Mesendoderm (in vitro differentiated cells): ENCODE results near the gene ERFL.

Experiments
- DNase-seq: peaks from one replicate; pipeline ENCODE4 v3.0.0; 2013
- H2AK5ac ChIP-seq: 2 replicates; pipeline ENCODE4 v1.6.1; 2013; ENCODE audit warnings: low read length, inconsistent platforms
- H2BK120ac ChIP-seq: 2 replicates; pipeline ENCODE4 v1.6.1; 2013; ENCODE audit warnings: low read depth, mild to moderate bottlenecking, low read length, moderate library complexity, mixed read lengths
- H2BK15ac ChIP-seq: replicated peaks from 2 replicates; pipeline ENCODE4 v1.6.1; 2013; ENCODE audit warnings: low read depth, mild to moderate bottlenecking, moderate library complexity
- H2BK5ac ChIP-seq: 2 replicates; pipeline ENCODE4 v1.6.1; 2013; ENCODE audit warnings: low read length, inconsistent platforms
- H3K18ac ChIP-seq: 2 replicates; pipeline ENCODE4 v1.6.1; 2013; ENCODE audit warnings: mild to moderate bottlenecking, low read length, mixed read lengths
- H3K23ac ChIP-seq: one replicate; pipeline ENCODE4 v1.6.1; 2013; ENCODE audit warnings: low read length
- H3K27ac ChIP-seq: 2 replicates; pipeline ENCODE4 v1.5.1; 2013; ENCODE audit warnings: low read depth, mild to moderate bottlenecking, inconsistent platforms, low read length, moderate library complexity
- H3K27me3 ChIP-seq: 2 replicates; pipeline ENCODE4 v1.6.1; 2013; ENCODE audit warnings: low read length, control low read depth, mild to moderate bottlenecking, inconsistent platforms; ENCODE audit not compliant: insufficient read depth, poor library complexity
- H3K36me3 ChIP-seq: 2 replicates; pipeline ENCODE4 v1.6.1; 2013; ENCODE audit warnings: low read length, inconsistent platforms; ENCODE audit not compliant: control insufficient read depth, insufficient read depth
- H3K4ac ChIP-seq: one replicate; pipeline ENCODE4 v1.6.1; 2013; ENCODE audit warnings: low read depth, mild to moderate bottlenecking, low read length, moderate library complexity
- H3K4me1 ChIP-seq: 2 replicates; pipeline ENCODE4 v1.6.1; 2013; ENCODE audit warnings: low read depth, low read length, inconsistent platforms; ENCODE audit not compliant: control insufficient read depth
- H3K4me2 ChIP-seq: 2 replicates; pipeline ENCODE4 v1.6.1; 2013; ENCODE audit warnings: low read length
- H3K4me3 ChIP-seq: 2 replicates; pipeline ENCODE4 v1.5.1; 2013; ENCODE audit warnings: mild to moderate bottlenecking, low read length
- H3K56ac ChIP-seq: one replicate; pipeline ENCODE4 v1.6.1; 2013; ENCODE audit warnings: low read length
- H3K79me1 ChIP-seq: 2 replicates; pipeline ENCODE4 v1.6.1; 2013; ENCODE audit warnings: low read length, inconsistent platforms
- H3K79me2 ChIP-seq: 2 replicates; pipeline ENCODE4 v1.6.1; 2013; ENCODE audit warnings: mild to moderate bottlenecking, low read length; ENCODE audit not compliant: control insufficient read depth, insufficient read depth
- H3K9ac ChIP-seq: 2 replicates; pipeline ENCODE4 v1.6.1; 2013; ENCODE audit warnings: low read length, inconsistent platforms
- H4K5ac ChIP-seq: one replicate; pipeline ENCODE4 v1.6.1; 2013; ENCODE audit warnings: low read length
- H4K8ac ChIP-seq: one replicate; pipeline ENCODE4 v1.6.1; 2013; ENCODE audit warnings: low read depth, mild to moderate bottlenecking, control low read depth, low read length, moderate library complexity
- WGBS: extraction: QIAGEN DNeasy Blood & Tissue Kit; methylation state at CpG from one replicate; pipeline ENCODE4 v1.1.7; 2013; ENCODE audit warnings: low lambda C conversion rate, missing lambda C conversion rate; ENCODE audit not compliant: insufficient coverage; ENCODE audit errors: extremely low coverage; 5-methylcytosine and 5-hydroxymethylcytosine counted together

The ERFL gene

DNA sequence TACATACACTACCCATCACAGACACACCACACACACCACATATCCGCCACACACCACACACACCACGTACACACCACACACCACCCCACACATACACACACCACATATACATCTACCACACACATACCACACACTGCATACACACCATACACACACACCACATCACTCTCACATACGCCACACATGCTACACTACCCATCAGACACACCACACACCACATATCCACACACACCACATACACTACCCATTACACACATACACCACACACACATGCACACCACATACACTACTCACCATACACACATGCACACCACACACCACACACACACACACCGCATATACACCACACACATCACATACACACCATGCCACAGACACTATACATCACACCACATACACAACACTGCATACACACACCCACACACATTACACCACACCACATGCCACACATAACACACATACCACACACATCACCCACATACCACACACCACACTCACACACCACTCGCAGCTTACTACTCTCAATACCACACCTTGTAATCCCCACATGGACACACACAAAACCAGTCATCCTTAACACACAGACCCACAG is 9.5 kb downstream of the ERFL start:
- H3K23ac ChIP-seq = no peak overlapping the region
- 100% methylated on average over 4 of the region's 5 CpGs for WGBS

DNA sequence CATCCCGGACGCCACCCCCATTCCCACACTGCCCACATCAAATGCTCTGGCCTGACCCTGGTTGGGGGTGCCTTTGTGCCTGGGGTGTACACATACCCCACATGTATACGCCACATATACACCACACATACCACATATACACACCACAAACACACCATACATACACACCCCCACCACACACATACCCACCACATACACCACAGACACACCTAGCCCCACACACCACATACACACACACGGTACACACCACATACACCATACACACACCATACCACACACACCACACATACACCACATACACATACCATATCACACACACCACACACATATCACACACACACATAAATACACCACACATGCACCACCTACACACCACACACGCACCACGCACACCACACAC is 10.2 kb downstream of the ERFL start:
- H4K5ac ChIP-seq = no peak overlapping the region
- H2BK15ac ChIP-seq = no peak overlapping the region
- no peak overlapping the region for H2BK120ac ChIP-seq
- H3K79me1 ChIP-seq = no peaks in the 10 kb centered on the region
- H3K4me2 ChIP-seq = no peak overlapping the region
- no peak overlapping the region for H3K23ac ChIP-seq
- H4K8ac ChIP-seq = no peak overlapping the region
- no peak overlapping the region for H2AK5ac ChIP-seq
- H3K4ac ChIP-seq = no peak overlapping the region
- no peak for DNase-seq
- peaks cover 50% of the 10 kb centered on the region for H3K27me3 ChIP-seq
- H2BK5ac ChIP-seq = no peak overlapping the region
- no peak overlapping the region for H3K56ac ChIP-seq
- H3K27ac ChIP-seq = no peak overlapping the region
- H3K36me3 ChIP-seq = no peaks in the 10 kb centered on the region
- H3K18ac ChIP-seq = no peak overlapping the region
- H3K4me1 ChIP-seq = no peaks in the 10 kb centered on the region
- WGBS = 100% methylated on average over 3 of the region's 6 CpGs
- H3K9ac ChIP-seq = no peak overlapping the region
- no peak overlapping the region for H3K4me3 ChIP-seq
- H3K79me2 ChIP-seq = no peaks in the 10 kb centered on the region

More for the DNA sequence above, 9.5 kb downstream of the ERFL start:
- no peak for DNase-seq
- no peaks in the 10 kb centered on the region for H3K79me2 ChIP-seq
- no peak overlapping the region for H3K4me2 ChIP-seq
- no peaks in the 10 kb centered on the region for H3K79me1 ChIP-seq
- no peak overlapping the region for H3K27ac ChIP-seq
- no peaks in the 10 kb centered on the region for H3K36me3 ChIP-seq
- H3K4me3 ChIP-seq = no peak overlapping the region
- H3K4me1 ChIP-seq = no peaks in the 10 kb centered on the region
- H2BK5ac ChIP-seq = no peak overlapping the region
- no peak overlapping the region for H2BK15ac ChIP-seq
- H3K18ac ChIP-seq = no peak overlapping the region
- H4K5ac ChIP-seq = no peak overlapping the region
- H2BK120ac ChIP-seq = no peak overlapping the region
- H3K9ac ChIP-seq = no peak overlapping the region
- peaks cover 47% of the 10 kb centered on the region for H3K27me3 ChIP-seq
- H3K56ac ChIP-seq = no peak overlapping the region
- no peak overlapping the region for H3K4ac ChIP-seq
- no peak overlapping the region for H4K8ac ChIP-seq
- H2AK5ac ChIP-seq = no peak overlapping the region

DNA sequence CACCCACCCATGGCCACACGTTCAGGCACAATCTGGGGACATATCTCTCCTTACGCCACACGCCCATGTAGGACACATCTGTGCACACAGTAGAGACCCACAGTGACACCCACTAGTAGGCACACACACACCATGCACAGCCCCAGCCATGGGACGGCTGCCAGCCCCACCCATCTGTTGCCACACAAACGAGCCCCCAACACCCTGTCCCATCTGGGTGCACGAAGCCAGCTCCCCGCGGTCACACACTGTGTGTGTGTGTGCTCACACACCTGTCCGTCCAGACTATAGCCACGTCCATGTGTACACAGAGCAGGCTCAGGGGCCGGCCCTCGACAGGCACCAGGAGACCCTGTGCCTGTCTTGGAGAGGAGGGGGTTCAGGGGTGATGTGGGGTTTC is 10.6 kb downstream of the ERFL start:
- peaks cover 48% of the 10 kb centered on the region for H3K27me3 ChIP-seq
- no peak overlapping the region for H3K27ac ChIP-seq
- H4K8ac ChIP-seq = no peak overlapping the region
- no peak overlapping the region for H3K4me3 ChIP-seq
- no peaks in the 10 kb centered on the region for H3K79me2 ChIP-seq
- no peak overlapping the region for H2BK15ac ChIP-seq
- H3K4me2 ChIP-seq = no peak overlapping the region
- H3K9ac ChIP-seq = no peak overlapping the region
- no peak overlapping the region for H2AK5ac ChIP-seq
- no peaks in the 10 kb centered on the region for H3K4me1 ChIP-seq
- H3K79me1 ChIP-seq = no peaks in the 10 kb centered on the region
- no peak overlapping the region for H3K4ac ChIP-seq
- WGBS = no CpG with 5 or more reads among the region's 12 CpGs
- no peak overlapping the region for H3K56ac ChIP-seq
- H3K18ac ChIP-seq = no peak overlapping the region
- H2BK5ac ChIP-seq = no peak overlapping the region
- DNase-seq = no peak
- no peaks in the 10 kb centered on the region for H3K36me3 ChIP-seq
- no peak overlapping the region for H4K5ac ChIP-seq
- no peak overlapping the region for H3K23ac ChIP-seq
- no peak overlapping the region for H2BK120ac ChIP-seq

- Histone ChIP-seq H2BK5ac (no peak overlapping the region), H2AK5ac (no peak overlapping the region), H3K27me3 (peaks cover 49% of the 10 kb centered on the region), H3K79me2 (no peaks in the 10 kb centered on the region), H2BK15ac (no peak overlapping the region), H3K27ac (no peak overlapping the region), H3K56ac (no peak overlapping the region), H3K4ac (no peak overlapping the region), H3K4me3 (no peak overlapping the region), H3K23ac (no peak overlapping the region), H2BK120ac (no peak overlapping the region), H3K4me1 (no peaks in the 10 kb centered on the region), H3K18ac (no peak overlapping the region), H3K9ac (no peak overlapping the region), H4K8ac (no peak overlapping the region), H3K36me3 (no peaks in the 10 kb centered on the region), H3K79me1 (no peaks in the 10 kb centered on the region), H4K5ac (no peak overlapping the region), H3K4me2 (no peak overlapping the region)
- WGBS = no CpG with 5 or more reads among the region's 27 CpGs
- no peak for DNase-seq
Observed at GRCh38 chr19:41915776-41916414, 12.4 kb downstream of the ERFL start.

- no peak overlapping the region for H4K5ac ChIP-seq
- peaks cover 44% of the 10 kb centered on the region for H3K27me3 ChIP-seq
- H3K4me3 ChIP-seq = no peak overlapping the region
- no peak overlapping the region for H3K27ac ChIP-seq
- H2BK120ac ChIP-seq = no peak overlapping the region
- H3K56ac ChIP-seq = no peak overlapping the region
- no peak for DNase-seq
- no peaks in the 10 kb centered on the region for H3K79me1 ChIP-seq
- no peak overlapping the region for H2BK15ac ChIP-seq
- WGBS = no CpG with 5 or more reads among the region's 38 CpGs
- H3K4ac ChIP-seq = no peak overlapping the region
- no peak overlapping the region for H2BK5ac ChIP-seq
- no peak overlapping the region for H3K9ac ChIP-seq
- no peak overlapping the region for H3K4me2 ChIP-seq
- no peaks in the 10 kb centered on the region for H3K36me3 ChIP-seq
- peak overlapping the region; percentile 68 for H3K23ac ChIP-seq
- no peak overlapping the region for H4K8ac ChIP-seq
- H3K79me2 ChIP-seq = no peaks in the 10 kb centered on the region
- H3K18ac ChIP-seq = no peak overlapping the region
- H2AK5ac ChIP-seq = no peak overlapping the region
- H3K4me1 ChIP-seq = no peaks in the 10 kb centered on the region
Observed at GRCh38 chr19:41915021-41915775, 13.1 kb downstream of the ERFL start.
